H1 (cell line): ENCODE measurements around the gene CCNYL1. TPM values are rescaled to one million over a fixed set of nuclear protein-coding genes. Genes with fewer than 3 reads are reported as not detected.

ENCODE experiments used
- GTF2F1 ChIP-seq: IDR thresholded peaks from 2 replicates; pipeline ENCODE4 v1.6.1; 2012; ENCODE audit warnings: low read depth, low read length, improper control_type of control experiment, borderline replicate concordance
- HDAC2 ChIP-seq, 2 experiments: fragments of 300-600 bp in 1 of 2; sonication (generic) in 1 of 2; IDR thresholded peaks; 2 replicates each; pipeline ENCODE4 v1.6.1; 2011 to 2012; ENCODE audit warnings: low read depth in 2 of 2, low read length in 2 of 2, mild to moderate bottlenecking in 2 of 2, moderate library complexity in 2 of 2, borderline replicate concordance in 1 of 2, inconsistent platforms in 1 of 2
- SIN3A ChIP-seq, 2 experiments: IDR thresholded peaks in 1 of 2; conservative IDR thresholded peaks in 1 of 2; 2 replicates each; pipeline ENCODE4 v1.6.1; 2011 to 2012; ENCODE audit warnings: low read length in 2 of 2, improper control_type of control experiment in 1 of 2, low read depth in 1 of 2, mild to moderate bottlenecking in 1 of 2
- SP2 ChIP-seq: IDR thresholded peaks from 2 replicates; pipeline ENCODE4 v1.6.1; 2012; ENCODE audit warnings: mild to moderate bottlenecking, low read length, inconsistent platforms
- polyA plus RNA-seq, 7 experiments: library from polyadenylated mRNA; depleted of rRNA in 3 of 7; stranded (reverse) in 5 of 7; unstranded in 2 of 7; fragments of >200 nt in 5 of 7; fragments of 200-250 nt in 2 of 7; gene quantifications; 1 replicate in 5 of 7; 2 replicates in 1 of 7; 4 replicates in 1 of 7; pipeline versions ENCODE4 v1.2.1 to v1.2.3, GENCODE V29; 2011 to 2013; ENCODE audit warnings: missing spikeins in 2 of 7, mixed read lengths in 2 of 7
- total RNA-seq: library from RNA; stranded (reverse); fragmentation: NEBNext Ultra II Directional; extraction: Animal tissue kit (Norgen Biotek cat#: 25700); gene quantifications from 2 replicates; pipeline ENCODE4 v1.2.1, GENCODE V29; 2021

The CCNYL1 gene
- total and polyA plus RNA-seq, 2 of the 8 experiments (the other 6 are each of a cell fraction or from before 2014, with no cell fraction given): 13.3 to 35.4 TPM

DNA sequence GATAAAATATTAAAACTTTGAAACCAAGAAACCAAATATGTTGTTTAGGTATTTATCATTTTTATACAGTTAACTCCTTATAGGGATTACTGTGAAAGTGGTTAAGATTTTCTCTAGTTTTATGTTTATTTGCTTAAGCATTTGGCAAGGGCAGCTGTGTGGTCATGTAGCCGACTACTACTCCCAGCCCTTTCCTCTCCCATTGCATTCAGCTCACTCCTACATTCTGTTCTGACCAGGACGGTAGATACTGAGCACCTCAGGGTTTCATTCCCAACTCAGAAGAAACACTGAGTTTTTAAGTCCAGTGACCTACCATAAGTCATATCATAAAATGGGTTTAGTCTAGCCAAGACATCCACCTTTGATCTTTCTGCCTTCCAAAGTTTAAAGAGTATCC is 38.4 kb downstream of the CCNYL1 start (continued):
- no peak for TF ChIP-seq SIN3A (conservative IDR thresholded peaks at IDR 0.05 in 1 of 2, IDR thresholded peaks at IDR 0.05 in 1 of 2; ENCODE audit: low read depth in 1 of 2, low read length in 2 of 2)
- TF ChIP-seq GTF2F1: no peak
- no peak for TF ChIP-seq SP2
- TF ChIP-seq HDAC2 (IDR thresholded peaks at IDR 0.05; ENCODE audit: borderline replicate concordance in 1 of 2, low read depth in 2 of 2, low read length in 2 of 2): no peak
